Neural cell (in vitro differentiated cells): ENCODE results near the gene PRIMPOL. TPM values are rescaled to one million over a fixed set of nuclear protein-coding genes. Genes with fewer than 3 reads are reported as not detected.

Source experiments
- H2AFZ ChIP-seq: fragments of 200-600, 300-800 bp; sonication (generic), shearing (Covaris generic); 2 replicates; pipeline ENCODE4 v1.6.0; 2014; ENCODE audit warnings: low read depth, mild to moderate bottlenecking, antibody characterized with exemption, low read length, moderate library complexity
- H3F3A ChIP-seq: fragments of 200-600 bp; shearing (Covaris generic); 2 replicates; pipeline ENCODE4 v1.6.1; 2016; ENCODE audit warnings: mild to moderate bottlenecking, moderate library complexity, mixed read lengths, antibody characterized with exemption, low read length; ENCODE audit not compliant: insufficient read depth, poor library complexity, severe bottlenecking
- H3K27ac ChIP-seq: fragments of 200-600, 300-800 bp; sonication (generic), shearing (Covaris generic); 2 replicates; pipeline ENCODE4 v1.5.1; 2014; ENCODE audit warnings: mild to moderate bottlenecking, low read length, moderate library complexity
- H3K27me3 ChIP-seq: fragments of 300-800, 200-600 bp; sonication (generic), shearing (Covaris generic); 2 replicates; pipeline ENCODE4 v1.6.0; 2014; ENCODE audit warnings: mild to moderate bottlenecking, low read depth, low read length, moderate library complexity; ENCODE audit not compliant: insufficient read depth
- H3K36me3 ChIP-seq: fragments of 300-800, 200-600 bp; sonication (generic), shearing (Covaris generic); 2 replicates; pipeline ENCODE4 v1.5.1; 2014; ENCODE audit warnings: mild to moderate bottlenecking, antibody characterized with exemption, low read length, moderate library complexity; ENCODE audit not compliant: insufficient read depth
- H3K4me2 ChIP-seq: fragments of 300-800, 200-600 bp; sonication (generic), shearing (Covaris generic); 2 replicates; pipeline ENCODE4 v1.6.0; 2014; ENCODE audit warnings: mild to moderate bottlenecking, low read length
- H3K4me3 ChIP-seq: fragments of 300-800, 200-600 bp; sonication (generic), shearing (Covaris generic); 2 replicates; pipeline ENCODE4 v1.5.1; 2014; ENCODE audit warnings: mild to moderate bottlenecking, low read length, moderate library complexity
- H3K79me2 ChIP-seq: fragments of 200-600 bp; shearing (Covaris generic); replicated peaks from 2 replicates; pipeline ENCODE4 v1.6.0; 2014; ENCODE audit warnings: mild to moderate bottlenecking, low read length, moderate library complexity; ENCODE audit not compliant: insufficient read depth
- H3K9ac ChIP-seq: fragments of 300-800, 200-600 bp; sonication (generic), shearing (Covaris generic); 2 replicates; pipeline ENCODE4 v1.6.1; 2016; ENCODE audit warnings: mild to moderate bottlenecking, low read length, mixed read lengths
- H3K9me2 ChIP-seq: fragments of 200-600 bp; shearing (Covaris generic); 2 replicates; pipeline ENCODE4 v1.6.1; 2016; ENCODE audit warnings: mild to moderate bottlenecking, low read length, mixed read lengths; ENCODE audit not compliant: insufficient read depth
- H3K9me3 ChIP-seq: fragments of 200-600, 300-800 bp; sonication (generic), shearing (Covaris generic); 2 replicates; pipeline ENCODE4 v1.6.1; 2016; ENCODE audit warnings: mild to moderate bottlenecking, mixed run types, low read length, moderate library complexity, mixed read lengths
- H4K20me1 ChIP-seq: fragments of 200-600 bp; shearing (Covaris generic); 2 replicates; pipeline ENCODE4 v1.6.1; 2016; ENCODE audit warnings: mild to moderate bottlenecking, mixed run types; ENCODE audit not compliant: insufficient read depth
- CTCF ChIP-seq: fragments of 450-650 bp; IDR thresholded peaks from 2 replicates; pipeline ENCODE4 v1.5.1; 2014; ENCODE audit warnings: antibody characterized with exemption, mild to moderate bottlenecking, moderate library complexity; ENCODE audit not compliant: poor library complexity, severe bottlenecking
- EP300 ChIP-seq: fragments of 450-650 bp; conservative IDR thresholded peaks from 2 replicates; pipeline ENCODE4 v1.6.1; 2014; ENCODE audit warnings: antibody characterized with exemption, mild to moderate bottlenecking, moderate library complexity; ENCODE audit not compliant: poor library complexity, severe bottlenecking
- EZH2 ChIP-seq: fragments of 200-600, 300-800 bp; shearing (Covaris generic), sonication (generic); IDR thresholded peaks from 2 replicates; pipeline ENCODE4 v1.6.1; 2014; ENCODE audit warnings: antibody characterized with exemption, low read length, borderline replicate concordance, mild to moderate bottlenecking; ENCODE audit not compliant: insufficient read depth, poor library complexity, severe bottlenecking
- MXI1 ChIP-seq: fragments of 450-650 bp; conservative IDR thresholded peaks from 2 replicates; pipeline ENCODE4 v1.6.1; 2014; ENCODE audit warnings: antibody characterized with exemption, mild to moderate bottlenecking; ENCODE audit not compliant: poor library complexity, severe bottlenecking
- POLR2AphosphoS5 ChIP-seq: IDR thresholded peaks from 2 replicates; pipeline ENCODE4 v1.6.1; 2012
- RAD21 ChIP-seq: fragments of 450-650 bp; conservative IDR thresholded peaks from 2 replicates; pipeline ENCODE4 v1.6.1; 2014; ENCODE audit warnings: antibody characterized with exemption, mild to moderate bottlenecking, moderate library complexity
- REST ChIP-seq: IDR thresholded peaks from 2 replicates; pipeline ENCODE4 v1.6.1; 2012; ENCODE audit warnings: borderline replicate concordance
- SMC3 ChIP-seq: fragments of 450-650 bp; conservative IDR thresholded peaks from 2 replicates; pipeline ENCODE4 v1.6.1; 2014; ENCODE audit warnings: antibody characterized with exemption, mild to moderate bottlenecking, moderate library complexity; ENCODE audit not compliant: poor library complexity
- TAF1 ChIP-seq: IDR thresholded peaks from 2 replicates; pipeline ENCODE4 v1.6.1; 2012; ENCODE audit warnings: low read depth
- polyA plus RNA-seq: library from polyadenylated mRNA; depleted of rRNA; stranded (reverse); fragments of >200 nt; gene quantifications from 2 replicates; pipeline ENCODE4 v1.2.3, GENCODE V29; 2014

PRIMPOL gene
- polyA plus RNA-seq, 1 donor from 2014 or later: 23.6 TPM

- Histone ChIP-seq H3K4me3 (no peak overlapping the region), H3K27ac (no peak overlapping the region), H3K27me3 (no peaks in the 10 kb centered on the region), H3K9me3 (no peaks in the 10 kb centered on the region), H3K79me2 (no peaks in the 10 kb centered on the region), H2AFZ (no peak overlapping the region), H3K4me2 (no peak overlapping the region), H3K9ac (no peak overlapping the region), H3F3A (no peaks in the 10 kb centered on the region), H3K36me3 (no peaks in the 10 kb centered on the region), H3K9me2 (no peaks in the 10 kb centered on the region), H4K20me1 (no peaks in the 10 kb centered on the region)
- TF ChIP-seq CTCF (no peak), EP300 (no peak), MXI1 (no peak), SMC3 (no peak), TAF1 (no peak), REST (no peak), EZH2 (no peak), RAD21 (no peak), POLR2AphosphoS5 (no peak)
These were observed 32.4 kb downstream of the PRIMPOL start for GRCh38 chr4:184681916-184682315.

GRCh38 chr4:184684491-184685189 lies 35.1 kb downstream of the PRIMPOL start:
- H3K27ac ChIP-seq: no peak overlapping the region
- no peaks in the 10 kb centered on the region for H3K79me2 ChIP-seq
- H3K36me3 ChIP-seq: no peaks in the 10 kb centered on the region
- no peaks in the 10 kb centered on the region for H3K27me3 ChIP-seq
- H3F3A ChIP-seq: no peaks in the 10 kb centered on the region
- no peak overlapping the region for H3K4me3 ChIP-seq
- H4K20me1 ChIP-seq: no peaks in the 10 kb centered on the region
- no peak overlapping the region for H3K9ac ChIP-seq
- no peak overlapping the region for H2AFZ ChIP-seq
- H3K9me3 ChIP-seq: no peaks in the 10 kb centered on the region
- TF ChIP-seq TAF1: no peak
- no peak for TF ChIP-seq EP300
- no peak for TF ChIP-seq SMC3
- no peak for TF ChIP-seq MXI1
- TF ChIP-seq RAD21: no peak
- no peak for TF ChIP-seq REST
- no peak for TF ChIP-seq EZH2
- TF ChIP-seq CTCF: no peak
- TF ChIP-seq POLR2AphosphoS5: no peak
- H3K4me2 ChIP-seq: no peak overlapping the region
- no peaks in the 10 kb centered on the region for H3K9me2 ChIP-seq
